ENCODE measurements around the gene GPRC5A.

Gene GPRC5A

GRCh38 chr12:12903642-12904609 is 12.6 kb downstream of the GPRC5A start:
- H3K27ac ChIP-seq = no peak overlapping the region
- no peak for TF ChIP-seq CTCF (conservative IDR thresholded peaks at IDR 0.05)

DNA sequence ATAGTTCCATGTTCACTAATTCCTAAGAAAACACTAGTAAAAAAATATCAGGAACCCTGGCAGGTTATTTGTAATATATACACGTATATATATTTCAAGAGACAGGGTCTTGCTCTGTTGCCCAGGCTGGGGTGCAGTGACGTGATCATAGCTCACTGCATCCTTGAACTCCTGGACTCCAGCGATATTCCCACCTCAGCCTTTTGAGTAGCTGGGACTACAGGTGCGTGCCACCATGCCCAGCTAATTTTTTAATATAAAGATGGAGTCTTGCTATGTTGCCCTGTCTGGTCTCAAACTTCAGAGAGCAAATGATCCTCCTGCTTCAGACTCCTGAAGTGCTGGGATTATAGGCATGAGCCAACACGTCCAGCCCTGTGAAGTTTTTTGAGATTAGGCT is 16.2 kb downstream of the GPRC5A start:
- no peak overlapping the region for H3K27ac ChIP-seq
- TF ChIP-seq CTCF (conservative IDR thresholded peaks at IDR 0.05) = no peak

GRCh38 chr12:12908252-12908651 is 16.9 kb downstream of the GPRC5A start:
- no peak for TF ChIP-seq CTCF (conservative IDR thresholded peaks at IDR 0.05)
- H3K27ac ChIP-seq = no peak overlapping the region

GRCh38 chr12:12908711-12909110 is 17.3 kb downstream of the GPRC5A start:
- no peak overlapping the region for H3K27ac ChIP-seq
- no peak for TF ChIP-seq CTCF (conservative IDR thresholded peaks at IDR 0.05)

- no peak overlapping the region for H3K27ac ChIP-seq
- no peak for TF ChIP-seq CTCF (conservative IDR thresholded peaks at IDR 0.05)
Measured at GRCh38 chr12:12909228-12909994, 18.0 kb downstream of the GPRC5A start.

GRCh38 chr12:12909995-12910420 is 18.6 kb downstream of the GPRC5A start:
- no peak overlapping the region for H3K27ac ChIP-seq
- no peak for TF ChIP-seq CTCF (conservative IDR thresholded peaks at IDR 0.05)

- H3K27ac ChIP-seq = no peak overlapping the region
- TF ChIP-seq CTCF (conservative IDR thresholded peaks at IDR 0.05) = no peak
Measured at GRCh38 chr12:12912711-12913110, 21.3 kb downstream of the GPRC5A start.

All from VCaP (cell line).